HepG2 (cell line): ENCODE data around the gene ADPRM. TPM values are rescaled to one million over a fixed set of nuclear protein-coding genes. Genes with fewer than 3 reads are reported as not detected.

ENCODE experiments used
- HCFC1 ChIP-seq: fragments of 150-350 bp; IDR thresholded peaks from 2 replicates; pipeline ENCODE4 v1.6.1; 2014; ENCODE audit warnings: low read depth, low read length
- KLF11 ChIP-seq: IDR thresholded peaks from 2 replicates; pipeline ENCODE4 v1.6.1; 2016; ENCODE audit warnings: missing compliant biosample characterization
- MIER3 ChIP-seq: IDR thresholded peaks from 2 replicates; pipeline ENCODE4 v1.6.1; 2016; ENCODE audit warnings: missing compliant biosample characterization, borderline replicate concordance
- MTA3 ChIP-seq: sonication (generic); formaldehyde crosslinking; IDR thresholded peaks from 2 replicates; pipeline ENCODE4 v1.4.0; 2020; ENCODE audit warnings: missing genetic modification reagents
- NFAT5 ChIP-seq: sonication (generic); formaldehyde crosslinking; IDR thresholded peaks from 2 replicates; pipeline ENCODE4 v1.4.0; 2020; ENCODE audit warnings: missing genetic modification reagents
- RBFOX2 ChIP-seq: fragments of 200-400 bp; formaldehyde crosslinking; IDR thresholded peaks from 2 replicates; pipeline ENCODE4 v1.6.1; 2017; ENCODE audit warnings: low read depth, mild to moderate bottlenecking, low read length
- THYN1 ChIP-seq: sonication (generic); formaldehyde crosslinking; IDR thresholded peaks from 2 replicates; pipeline ENCODE4 v1.8.1; 2023; ENCODE audit warnings: low read depth, mild to moderate bottlenecking, moderate library complexity, missing genetic modification reagents, borderline replicate concordance
- ZBTB10 ChIP-seq: sonication (generic); formaldehyde crosslinking; IDR thresholded peaks from 2 replicates; pipeline ENCODE4 v1.4.0; 2020; ENCODE audit warnings: missing genetic modification reagents, borderline replicate concordance
- ZNF138 ChIP-seq: sonication (generic); formaldehyde crosslinking; IDR thresholded peaks from 2 replicates; pipeline ENCODE4 v1.5.0; 2020; ENCODE audit warnings: mild to moderate bottlenecking, low read depth, missing genetic modification reagents
- ZNF225 ChIP-seq: sonication (generic); formaldehyde crosslinking; IDR thresholded peaks from 2 replicates; pipeline ENCODE4 v1.4.0; 2020; ENCODE audit warnings: mild to moderate bottlenecking, missing genetic modification reagents
- ZNF367 ChIP-seq: sonication (generic); formaldehyde crosslinking; IDR thresholded peaks from 2 replicates; pipeline ENCODE4 v1.4.0; 2020; ENCODE audit warnings: missing genetic modification reagents, borderline replicate concordance
- ZNF550 ChIP-seq: sonication (generic); formaldehyde crosslinking; IDR thresholded peaks from 2 replicates; pipeline ENCODE4 v1.4.0; 2020; ENCODE audit warnings: mild to moderate bottlenecking, missing genetic modification reagents, borderline replicate concordance
- ZNF652 ChIP-seq: IDR thresholded peaks from 2 replicates; pipeline ENCODE4 v1.6.1; 2016; ENCODE audit warnings: low read depth, borderline replicate concordance
- ZNF780A ChIP-seq: sonication (generic); formaldehyde crosslinking; IDR thresholded peaks from 2 replicates; pipeline ENCODE4 v1.8.0; 2022; ENCODE audit warnings: mild to moderate bottlenecking, missing genetic modification reagents, moderate library complexity
- polyA plus RNA-seq, 8 experiments: library from polyadenylated mRNA; depleted of rRNA in 3 of 8; stranded (reverse) in 7 of 8; unstranded in 1 of 8; fragments of >200 nt; fragmentation: Illumina TruSeq in 4 of 8; extraction: Trizol in 4 of 8; gene quantifications; 2 replicates each; pipeline versions ENCODE4 v1.2.1 to v1.2.3, GENCODE V29; 2011 to 2016; ENCODE audit warnings: low read depth in 4 of 8, missing spikeins in 1 of 8, mixed read lengths in 1 of 8; ENCODE audit not compliant: insufficient read depth in 1 of 8
- total RNA-seq, 5 experiments: library from RNA; depleted of rRNA; stranded (reverse); fragments of >200 nt; fragmentation: Illumina TruSeq; extraction: Trizol; gene quantifications; 2 replicates each; pipeline ENCODE4 v1.2.3, GENCODE V29; 2016; ENCODE audit warnings: low read depth in 1 of 5
- TF ChIP-seq, protein P1 (sequence below): sonication (generic); formaldehyde crosslinking; conservative IDR thresholded peaks from 2 replicates; pipeline ENCODE4 v1.4.0; 2020; ENCODE audit warnings: missing genetic modification reagents
- TF ChIP-seq, protein P2 (sequence below): sonication (generic); formaldehyde crosslinking; IDR thresholded peaks from 2 replicates; pipeline ENCODE4 v1.9.0; 2022; ENCODE audit warnings: missing genetic modification reagents, mild to moderate bottlenecking, borderline replicate concordance

ADPRM gene
- total and polyA plus RNA-seq, 2 of the 13 experiments (the other 11 are each of a cell fraction or from before 2014, with no cell fraction given) = 5.6 to 10.8 TPM

GRCh38 chr17:10729334-10730193 lies 32.2 kb downstream of the ADPRM start, which contains the start of gene TMEM220 (continued):
- no peak for TF ChIP-seq ZBTB10
- TF ChIP-seq, protein P1, sequence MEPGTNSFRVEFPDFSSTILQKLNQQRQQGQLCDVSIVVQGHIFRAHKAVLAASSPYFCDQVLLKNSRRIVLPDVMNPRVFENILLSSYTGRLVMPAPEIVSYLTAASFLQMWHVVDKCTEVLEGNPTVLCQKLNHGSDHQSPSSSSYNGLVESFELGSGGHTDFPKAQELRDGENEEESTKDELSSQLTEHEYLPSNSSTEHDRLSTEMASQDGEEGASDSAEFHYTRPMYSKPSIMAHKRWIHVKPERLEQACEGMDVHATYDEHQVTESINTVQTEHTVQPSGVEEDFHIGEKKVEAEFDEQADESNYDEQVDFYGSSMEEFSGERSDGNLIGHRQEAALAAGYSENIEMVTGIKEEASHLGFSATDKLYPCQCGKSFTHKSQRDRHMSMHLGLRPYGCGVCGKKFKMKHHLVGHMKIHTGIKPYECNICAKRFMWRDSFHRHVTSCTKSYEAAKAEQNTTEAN (CRISPR knock-in tag) = no peak
- peak; percentile 83 for TF ChIP-seq ZNF780A (CRISPR knock-in tag)
- TF ChIP-seq MTA3 (CRISPR knock-in tag) = no peak
- peak; percentile 55; the same call in 1 of the 2 replicates for TF ChIP-seq NFAT5
- TF ChIP-seq ZNF225 (CRISPR knock-in tag) = peak; percentile 87
- TF ChIP-seq HCFC1 = no peak
- no peak for TF ChIP-seq ZNF550 (CRISPR knock-in tag)
- TF ChIP-seq, protein P2, sequence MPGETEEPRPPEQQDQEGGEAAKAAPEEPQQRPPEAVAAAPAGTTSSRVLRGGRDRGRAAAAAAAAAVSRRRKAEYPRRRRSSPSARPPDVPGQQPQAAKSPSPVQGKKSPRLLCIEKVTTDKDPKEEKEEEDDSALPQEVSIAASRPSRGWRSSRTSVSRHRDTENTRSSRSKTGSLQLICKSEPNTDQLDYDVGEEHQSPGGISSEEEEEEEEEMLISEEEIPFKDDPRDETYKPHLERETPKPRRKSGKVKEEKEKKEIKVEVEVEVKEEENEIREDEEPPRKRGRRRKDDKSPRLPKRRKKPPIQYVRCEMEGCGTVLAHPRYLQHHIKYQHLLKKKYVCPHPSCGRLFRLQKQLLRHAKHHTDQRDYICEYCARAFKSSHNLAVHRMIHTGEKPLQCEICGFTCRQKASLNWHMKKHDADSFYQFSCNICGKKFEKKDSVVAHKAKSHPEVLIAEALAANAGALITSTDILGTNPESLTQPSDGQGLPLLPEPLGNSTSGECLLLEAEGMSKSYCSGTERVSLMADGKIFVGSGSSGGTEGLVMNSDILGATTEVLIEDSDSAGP (CRISPR knock-in tag) = peak; percentile 90
- no peak for TF ChIP-seq KLF11 (CRISPR knock-in tag)
- no peak for TF ChIP-seq ZNF138
- TF ChIP-seq ZNF652 = no peak
- no peak for TF ChIP-seq THYN1
- peak; percentile 21; the same call in 1 of the 2 replicates for TF ChIP-seq MIER3
- TF ChIP-seq ZNF367 = no peak
- peak; percentile 85 for TF ChIP-seq RBFOX2
